ENCODE results near the gene FBN2.
"Not testable (repeated sequence)": the region's sequence is repeated elsewhere in the genome, so short reads cannot be mapped to it uniquely, and the experiment has no call there.

Gene FBN2

DNA sequence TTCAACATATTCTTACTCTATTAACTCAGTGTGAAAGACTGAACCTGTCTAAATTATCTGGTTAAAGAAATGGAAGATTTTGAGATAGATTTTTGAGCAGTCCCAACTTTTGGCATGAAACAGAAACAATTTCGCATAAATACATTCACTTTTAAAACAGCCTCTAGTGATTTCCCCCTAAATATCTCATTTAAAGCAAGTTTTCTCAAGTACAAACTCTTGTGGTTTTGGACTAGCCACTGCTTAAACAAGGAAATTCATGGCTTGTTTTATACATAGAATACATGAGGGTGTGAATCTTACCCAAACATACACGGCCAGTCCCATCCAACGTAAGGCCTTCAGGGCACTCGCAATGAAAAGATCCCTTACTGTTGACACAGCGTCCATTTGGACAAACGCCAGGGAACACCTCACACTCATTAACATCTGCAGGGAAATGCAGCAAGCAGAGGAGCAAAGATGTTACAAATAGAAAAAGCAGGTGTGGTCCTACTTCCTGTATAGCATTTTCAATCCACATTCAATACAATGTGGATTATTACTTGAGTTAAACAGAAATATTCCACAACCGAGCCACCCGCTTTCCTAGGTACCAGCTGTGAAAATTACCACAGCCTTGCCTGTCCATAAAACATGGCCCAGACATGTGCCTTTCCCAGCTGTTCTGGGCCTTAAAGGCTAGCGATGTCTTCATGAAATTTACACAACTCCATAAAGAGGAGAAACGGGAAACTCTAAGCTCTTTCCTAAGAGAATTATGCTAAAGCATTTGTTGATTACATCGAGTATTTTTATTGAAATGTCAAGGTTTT is 188.8 kb downstream of the FBN2 start:
- DNase-seq, result no peak

- no peak for DNase-seq
These were observed 192.0 kb downstream of the FBN2 start for GRCh38 chr5:128346038-128346437.

DNA sequence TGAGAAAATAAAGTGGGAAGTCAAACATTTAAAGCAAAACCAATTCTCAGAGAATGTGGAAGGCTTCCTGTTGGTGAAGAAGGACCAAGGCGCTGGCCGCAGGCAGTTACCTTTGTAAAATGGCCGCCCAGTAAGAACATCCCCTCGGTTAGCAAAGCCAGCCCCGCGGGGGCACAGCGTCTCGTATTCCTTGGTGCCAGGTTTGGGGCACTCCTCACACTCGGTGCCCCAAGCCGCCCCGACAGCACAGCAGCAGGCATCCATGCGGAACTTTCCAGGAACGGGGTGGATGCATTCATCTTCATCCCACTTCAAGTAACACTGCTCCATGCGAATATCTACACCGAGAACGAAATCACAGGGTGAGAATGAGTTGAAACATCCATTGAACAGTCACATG is 192.8 kb downstream of the FBN2 start:
- no peak for DNase-seq

- no peak for DNase-seq
These were observed 194.9 kb downstream of the FBN2 start for GRCh38 chr5:128343168-128343567.

DNA sequence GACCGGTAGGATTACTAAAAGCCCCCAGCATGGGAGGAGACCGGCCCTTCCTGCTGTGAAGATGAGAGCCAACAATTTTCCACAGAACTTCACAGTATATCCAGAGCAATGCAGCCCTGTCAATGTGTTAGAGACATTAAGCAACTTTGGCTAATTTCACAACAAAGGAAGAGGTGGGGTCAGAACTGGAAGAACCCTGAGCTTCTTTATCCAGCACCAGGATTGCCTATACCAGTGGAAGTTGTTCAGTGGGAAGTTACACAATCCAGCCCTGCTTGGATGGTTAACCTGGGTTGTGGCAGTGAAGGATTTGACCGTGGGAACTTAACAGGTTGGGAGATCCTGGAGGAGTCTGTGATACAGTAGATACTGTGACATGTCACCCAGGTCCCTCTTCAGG is 197.0 kb downstream of the FBN2 start:
- DNase-seq, result no peak

GRCh38 chr5:128340648-128341047 is 197.4 kb downstream of the FBN2 start:
- no peak for DNase-seq

DNA sequence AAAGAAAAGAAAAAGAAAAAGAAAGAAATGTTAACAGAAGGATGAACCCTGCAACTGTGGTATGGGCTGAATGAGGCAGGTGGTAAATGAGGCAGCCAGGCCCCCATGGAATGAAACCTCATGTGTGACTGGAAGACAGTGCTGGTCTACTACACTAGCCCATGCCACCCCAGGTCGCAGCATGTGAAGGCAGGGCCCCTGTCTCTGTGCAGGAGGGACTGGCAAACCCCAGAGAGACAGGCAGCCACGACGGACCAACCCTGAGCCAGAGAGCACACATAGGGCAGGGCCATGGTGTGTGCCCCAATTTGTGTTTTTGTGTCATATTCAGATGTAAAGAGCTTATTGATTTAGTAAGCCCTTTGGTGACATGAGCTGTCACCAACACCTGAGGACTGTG is 198.5 kb downstream of the FBN2 start:
- DNase-seq, result no peak

DNA sequence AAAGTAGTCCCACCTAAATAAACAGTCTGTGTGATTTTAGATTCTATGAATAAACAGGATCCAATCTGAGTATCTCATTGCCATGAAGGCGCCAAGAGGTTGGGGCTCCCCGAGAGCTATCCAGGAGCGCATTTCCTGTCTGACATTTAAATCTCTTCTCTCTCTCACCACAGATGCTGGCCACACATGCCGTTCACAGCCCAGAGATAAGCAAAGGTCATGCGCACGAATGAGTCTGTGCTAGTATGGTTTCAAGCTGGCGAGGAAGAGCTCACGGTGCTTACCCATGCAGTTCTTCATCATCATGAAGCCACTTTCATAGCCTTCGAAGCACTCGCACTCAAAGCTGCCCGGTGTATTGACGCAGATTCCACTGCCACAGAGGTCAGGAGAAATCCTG is 199.4 kb downstream of the FBN2 start:
- DNase-seq, result no peak

DNA sequence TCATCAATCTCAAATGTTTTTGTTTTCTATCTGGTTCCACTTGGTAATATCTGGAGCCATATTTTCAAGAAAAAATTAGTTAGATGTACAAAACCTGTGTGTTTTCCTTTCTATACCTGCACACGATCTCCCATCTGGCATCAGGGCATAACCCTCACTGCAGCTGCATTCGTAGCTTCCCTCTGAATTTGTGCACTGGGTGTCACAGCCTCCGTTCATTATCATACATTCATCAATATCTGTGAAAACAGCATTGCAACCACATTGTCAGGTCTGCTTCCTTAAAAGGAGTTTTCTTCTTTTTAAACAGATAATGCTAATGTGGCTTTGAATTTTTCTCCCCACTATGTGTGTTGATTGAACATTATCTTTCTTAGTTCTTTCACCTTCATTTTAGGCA is 202.7 kb downstream of the FBN2 start:
- DNase-seq, result no peak

- DNase-seq, result no peak
These were observed 203.9 kb downstream of the FBN2 start for GRCh38 chr5:128334010-128334716.

DNA sequence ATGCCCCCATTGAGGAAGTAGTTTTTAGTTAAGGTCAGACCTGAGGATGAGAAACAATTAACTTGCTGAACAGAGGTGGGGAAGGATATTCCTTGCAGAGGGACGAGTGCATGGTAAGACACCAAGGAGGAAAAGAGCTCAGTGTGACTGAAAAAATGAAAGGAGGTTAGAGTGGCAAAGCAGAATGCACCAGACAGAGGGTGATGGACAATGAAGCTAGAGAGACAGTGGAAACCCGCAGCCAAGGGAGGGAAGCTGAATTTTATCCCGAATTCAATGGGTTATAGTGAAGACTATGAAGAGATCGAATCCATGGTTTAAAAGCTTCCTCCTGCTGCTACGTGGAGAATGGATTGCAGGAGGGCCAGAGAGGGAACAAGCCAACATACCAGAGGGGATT is 206.8 kb downstream of the FBN2 start:
- no peak for DNase-seq

DNA sequence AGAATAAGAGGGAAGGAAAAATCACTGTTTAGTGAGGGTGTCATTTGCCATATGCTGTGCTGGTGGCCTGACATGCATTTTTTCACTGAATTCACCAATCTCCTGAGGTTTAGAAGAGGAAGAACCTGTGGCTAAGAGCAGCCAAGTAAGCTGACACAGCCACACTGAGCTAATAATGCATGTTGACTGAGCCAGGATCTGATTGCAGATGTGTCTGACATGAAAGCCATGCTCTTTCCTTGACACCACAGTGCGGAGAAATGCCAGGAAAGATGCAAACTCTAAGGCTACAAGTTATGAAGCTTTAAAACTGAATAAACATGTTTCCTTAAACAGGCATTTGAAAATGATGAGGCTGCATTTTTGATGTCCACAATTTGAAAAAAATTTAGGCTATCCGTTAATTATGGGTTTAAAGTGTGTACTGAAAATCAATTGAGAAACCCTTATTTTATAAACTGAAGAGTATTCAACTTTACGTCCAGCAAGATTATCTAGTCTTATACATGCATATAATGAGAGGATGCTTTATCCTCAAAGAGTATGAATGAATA is 208.6 kb downstream of the FBN2 start:
- no peak for DNase-seq

DNA sequence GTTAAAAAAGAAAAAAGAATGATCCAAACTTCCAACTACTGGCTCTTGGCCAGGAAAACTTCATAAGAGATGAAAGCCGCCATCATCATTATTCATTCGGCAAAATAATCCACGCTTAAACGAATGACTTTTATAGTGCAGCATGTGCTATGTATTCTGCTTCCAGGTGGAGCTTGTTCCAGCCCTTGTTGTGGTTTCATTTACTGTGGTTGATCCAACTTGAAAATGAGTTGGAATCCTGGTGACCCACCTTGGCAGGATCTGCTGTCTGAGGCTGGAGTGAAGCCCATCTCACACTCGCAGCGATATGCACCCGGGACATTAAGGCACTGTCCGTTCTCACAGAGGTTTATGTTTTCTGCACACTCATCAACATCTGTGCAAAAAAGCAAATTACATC is 209.6 kb downstream of the FBN2 start:
- no peak for DNase-seq

- DNase-seq, result no peak
These were observed 210.0 kb downstream of the FBN2 start for GRCh38 chr5:128328007-128328406.

GRCh38 chr5:128321418-128321817 is 216.6 kb downstream of the FBN2 start:
- DNase-seq, result not testable (repeated sequence)

GRCh38 chr5:128318691-128319090 is 219.4 kb downstream of the FBN2 start:
- no peak for DNase-seq

- DNase-seq, result no peak
These were observed 220.6 kb downstream of the FBN2 start for GRCh38 chr5:128317481-128317880.

DNA sequence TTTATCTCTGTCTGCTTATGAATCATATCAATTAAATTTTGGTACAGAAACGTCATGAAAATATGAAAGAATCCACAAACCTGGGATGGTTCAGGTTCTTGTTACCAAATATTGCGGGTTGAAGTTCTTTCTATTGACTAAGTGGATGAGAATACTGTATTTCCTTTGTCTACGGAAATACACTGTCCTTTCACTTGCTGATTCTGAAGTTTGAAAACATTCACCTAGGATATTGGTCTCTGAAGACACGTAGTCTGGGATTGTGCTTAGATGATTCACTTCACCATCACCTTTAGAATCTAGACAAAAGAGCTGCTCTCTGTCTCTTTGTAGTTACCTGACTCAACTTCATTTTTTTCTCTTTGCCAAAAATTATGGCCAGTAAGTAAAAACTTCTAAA is 222.4 kb downstream of the FBN2 start:
- no peak for DNase-seq

- no peak for DNase-seq
These were observed 232.7 kb downstream of the FBN2 start for GRCh38 chr5:128305341-128305740.

- DNase-seq, result no peak
These were observed 233.3 kb downstream of the FBN2 start for GRCh38 chr5:128304791-128305190.

GRCh38 chr5:128304088-128304487 is 234.0 kb downstream of the FBN2 start:
- no peak for DNase-seq

DNA sequence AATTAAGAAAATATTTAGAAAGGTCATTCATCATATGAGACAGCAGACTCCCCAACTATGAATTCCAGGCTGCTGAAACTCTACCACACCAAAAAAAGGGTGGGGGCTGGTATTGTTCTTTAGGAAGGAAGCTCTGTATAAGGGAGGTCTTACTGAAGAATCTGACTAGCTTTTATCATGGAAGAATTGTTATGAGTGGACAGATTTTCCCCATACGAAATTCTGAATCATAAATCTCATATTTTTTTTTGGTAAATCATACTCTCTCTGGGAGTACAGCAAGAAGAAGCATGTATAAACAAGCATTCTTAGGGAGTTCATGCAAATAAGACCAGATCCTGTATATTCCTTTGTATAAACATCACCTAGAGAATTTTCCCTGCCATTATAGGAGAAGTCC is 234.5 kb downstream of the FBN2 start:
- no peak for DNase-seq

GRCh38 chr5:128300181-128300580 is 237.9 kb downstream of the FBN2 start:
- DNase-seq, result no peak

DNA sequence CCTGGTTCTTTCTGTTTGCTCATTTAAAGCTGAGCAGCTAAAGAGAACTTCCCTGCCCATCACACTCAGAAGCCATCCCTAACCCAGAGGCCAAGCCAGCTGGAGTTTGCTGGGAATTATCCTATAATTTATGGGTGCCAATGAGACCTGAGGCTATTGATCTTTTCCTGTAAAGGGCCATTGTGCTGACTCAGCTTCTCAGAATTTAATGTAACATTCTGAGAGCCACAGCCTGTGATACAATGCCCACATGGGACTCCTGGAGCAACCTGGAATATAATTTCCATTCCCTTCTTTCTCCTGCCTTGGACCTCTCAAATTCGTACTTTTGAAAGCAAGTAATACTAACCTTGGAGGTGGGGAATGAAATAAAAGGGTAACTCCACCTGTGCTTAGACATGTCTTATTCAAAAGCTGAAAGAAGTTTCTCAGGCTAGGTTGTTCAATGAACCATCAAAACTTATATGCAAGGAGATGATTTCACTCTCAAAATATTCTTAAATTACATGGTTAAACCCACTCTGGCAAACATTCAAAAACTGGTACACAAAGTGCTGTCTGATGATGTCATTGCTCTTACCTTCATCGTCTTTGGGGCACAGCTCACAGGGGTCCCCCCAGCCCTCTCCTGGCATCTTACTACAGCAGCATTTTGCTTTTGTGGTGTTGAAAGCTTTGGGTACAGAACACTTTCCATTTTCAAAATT is 247.7 kb downstream of the FBN2 start:
- DNase-seq, result no peak
